ENCODE data around the gene LOXL1. TPM values are rescaled to one million over a fixed set of nuclear protein-coding genes. Genes with fewer than 3 reads are reported as not detected.
A peak's percentile ranks its signal among the peaks of the same experiment; 100 is the strongest.

LOXL1 gene
- 1 to 10 TPM; 1.4 to 2.0 TPM for total RNA-seq
- under 1 TPM in 1 of 2 donors, not detected in 1; 0.67 TPM for polyA plus RNA-seq

GRCh38 chr15:73926219-73927002, at the start of gene LOXL1:
Gene LOXL1 (plus strand): TSS chr15:73926462. CDS start chr15:73926784, 322 bp downstream.
- Histone ChIP-seq H3K4me1 (ENCODE audit: control insufficient read depth in 4 of 4, insufficient read depth in 4 of 4, low read length in 3 of 4) (peaks cover 2 to 13% (median 6%) of the 10 kb centered on the region in 4 donors), H3K36me3 (ENCODE audit: control insufficient read depth in 4 of 4, insufficient read depth in 3 of 4, low read depth in 1 of 4, low read length in 3 of 4) (no peaks in the 10 kb centered on the region), H3K9me3 (ENCODE audit: control insufficient read depth in 4 of 4, low read length in 3 of 4) (no peaks in the 10 kb centered on the region), H3K27me3 (ENCODE audit: control insufficient read depth in 4 of 4, insufficient read depth in 4 of 4, low read length in 3 of 4) (peaks cover 0 to 12% (median 4%) of the 10 kb centered on the region in 4 donors), H3K4me3 (ENCODE audit: low read depth in 1 of 3, low read length in 3 of 3) (peak within 1 kb of the TSS in 1 of 3 donors; percentile 47), H3K9ac (ENCODE audit: low read depth in 1 of 2, low read length in 2 of 2) (no peak within 1 kb of the TSS), H3K27ac (ENCODE audit: low read depth in 1 of 2, low read length in 2 of 2) (peak within 1 kb of the TSS in 1 of 2 donors; percentile 32)
- 15% methylated on average over 47 of the region's 47 CpGs for WGBS
- no peak for DNase-seq (ENCODE audit: low spot score)
- TF ChIP-seq RXRA (IDR thresholded peaks at IDR 0.05): no peak
- TF ChIP-seq FOXA2 (IDR thresholded peaks at IDR 0.05): no peak
- TF ChIP-seq SP1 (IDR thresholded peaks at IDR 0.05): no peak
- TF ChIP-seq HNF4A (conservative IDR thresholded peaks at IDR 0.05): no peak
- TF ChIP-seq EGR1 (IDR thresholded peaks at IDR 0.05; ENCODE audit: low read depth in 2 of 2): no peak
- TF ChIP-seq NR2F2 (IDR thresholded peaks at IDR 0.05): no peak
- no peak for TF ChIP-seq REST (IDR thresholded peaks at IDR 0.05)

DNA sequence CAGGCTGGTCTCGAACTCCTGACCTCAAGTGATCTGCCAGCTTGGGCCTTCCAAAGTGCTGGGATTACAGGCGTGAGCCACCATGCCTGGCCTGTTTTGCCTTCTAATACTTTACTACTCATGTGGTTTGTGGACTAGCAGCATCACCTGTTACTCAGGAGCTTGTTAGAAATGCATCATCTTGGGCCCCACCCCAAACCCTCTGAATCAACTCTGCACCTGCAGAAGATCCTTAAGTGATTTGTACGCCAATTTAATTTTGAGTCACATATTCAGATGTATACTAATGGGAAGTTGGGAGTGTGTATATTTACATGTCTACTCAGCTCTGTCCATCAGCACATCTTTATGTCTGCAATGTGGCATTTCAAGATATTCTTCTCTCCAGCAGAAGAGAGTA, 46.8 kb upstream of the LOXL1 start:
- Histone ChIP-seq H3K9me3 (ENCODE audit: control insufficient read depth in 4 of 4, low read length in 3 of 4) (peaks cover 0 to 4% (median 1%) of the 10 kb centered on the region in 4 donors), H3K4me1 (ENCODE audit: control insufficient read depth in 4 of 4, insufficient read depth in 4 of 4, low read length in 3 of 4) (no peaks in the 10 kb centered on the region), H3K27me3 (ENCODE audit: control insufficient read depth in 4 of 4, insufficient read depth in 4 of 4, low read length in 3 of 4) (peaks cover 0 to 2% (median under 1%) of the 10 kb centered on the region in 4 donors), H3K36me3 (ENCODE audit: control insufficient read depth in 4 of 4, insufficient read depth in 3 of 4, low read depth in 1 of 4, low read length in 3 of 4) (no peaks in the 10 kb centered on the region), H3K9ac (ENCODE audit: low read depth in 1 of 2, low read length in 2 of 2) (no peak overlapping the region), H3K4me3 (ENCODE audit: low read depth in 1 of 3, low read length in 3 of 3) (no peak overlapping the region), H3K27ac (ENCODE audit: low read depth in 1 of 2, low read length in 2 of 2) (no peak overlapping the region)
- TF ChIP-seq, protein P1, sequence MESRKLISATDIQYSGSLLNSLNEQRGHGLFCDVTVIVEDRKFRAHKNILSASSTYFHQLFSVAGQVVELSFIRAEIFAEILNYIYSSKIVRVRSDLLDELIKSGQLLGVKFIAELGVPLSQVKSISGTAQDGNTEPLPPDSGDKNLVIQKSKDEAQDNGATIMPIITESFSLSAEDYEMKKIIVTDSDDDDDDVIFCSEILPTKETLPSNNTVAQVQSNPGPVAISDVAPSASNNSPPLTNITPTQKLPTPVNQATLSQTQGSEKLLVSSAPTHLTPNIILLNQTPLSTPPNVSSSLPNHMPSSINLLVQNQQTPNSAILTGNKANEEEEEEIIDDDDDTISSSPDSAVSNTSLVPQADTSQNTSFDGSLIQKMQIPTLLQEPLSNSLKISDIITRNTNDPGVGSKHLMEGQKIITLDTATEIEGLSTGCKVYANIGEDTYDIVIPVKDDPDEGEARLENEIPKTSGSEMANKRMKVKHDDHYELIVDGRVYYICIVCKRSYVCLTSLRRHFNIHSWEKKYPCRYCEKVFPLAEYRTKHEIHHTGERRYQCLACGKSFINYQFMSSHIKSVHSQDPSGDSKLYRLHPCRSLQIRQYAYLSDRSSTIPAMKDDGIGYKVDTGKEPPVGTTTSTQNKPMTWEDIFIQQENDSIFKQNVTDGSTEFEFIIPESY (IDR thresholded peaks at IDR 0.05): no peak
- TF ChIP-seq RAD21 (IDR thresholded peaks at IDR 0.05): no peak
- TF ChIP-seq, protein P2, sequence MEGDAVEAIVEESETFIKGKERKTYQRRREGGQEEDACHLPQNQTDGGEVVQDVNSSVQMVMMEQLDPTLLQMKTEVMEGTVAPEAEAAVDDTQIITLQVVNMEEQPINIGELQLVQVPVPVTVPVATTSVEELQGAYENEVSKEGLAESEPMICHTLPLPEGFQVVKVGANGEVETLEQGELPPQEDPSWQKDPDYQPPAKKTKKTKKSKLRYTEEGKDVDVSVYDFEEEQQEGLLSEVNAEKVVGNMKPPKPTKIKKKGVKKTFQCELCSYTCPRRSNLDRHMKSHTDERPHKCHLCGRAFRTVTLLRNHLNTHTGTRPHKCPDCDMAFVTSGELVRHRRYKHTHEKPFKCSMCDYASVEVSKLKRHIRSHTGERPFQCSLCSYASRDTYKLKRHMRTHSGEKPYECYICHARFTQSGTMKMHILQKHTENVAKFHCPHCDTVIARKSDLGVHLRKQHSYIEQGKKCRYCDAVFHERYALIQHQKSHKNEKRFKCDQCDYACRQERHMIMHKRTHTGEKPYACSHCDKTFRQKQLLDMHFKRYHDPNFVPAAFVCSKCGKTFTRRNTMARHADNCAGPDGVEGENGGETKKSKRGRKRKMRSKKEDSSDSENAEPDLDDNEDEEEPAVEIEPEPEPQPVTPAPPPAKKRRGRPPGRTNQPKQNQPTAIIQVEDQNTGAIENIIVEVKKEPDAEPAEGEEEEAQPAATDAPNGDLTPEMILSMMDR (IDR thresholded peaks at IDR 0.05; ENCODE audit: low read depth, low read length, missing input control): no peak
- no peak for TF ChIP-seq NR2F2 (IDR thresholded peaks at IDR 0.05)
- TF ChIP-seq REST (IDR thresholded peaks at IDR 0.05): no peak
- TF ChIP-seq YY1 (IDR thresholded peaks at IDR 0.05): no peak
- no peak for TF ChIP-seq JUND (IDR thresholded peaks at IDR 0.05)
- TF ChIP-seq FOXA2 (IDR thresholded peaks at IDR 0.05): no peak
- 77% methylated on average over 3 of the region's 3 CpGs for WGBS
- no peak for DNase-seq (ENCODE audit: low spot score)

Data from liver (tissue), 9 donors.